HEK293 (cell line): ENCODE measurements around the gene ZNF771.
A peak's percentile ranks its signal among the peaks of the same experiment; 100 is the strongest.

Experiments
- CTCF ChIA-PET: fragments of 350-600 bp; formaldehyde crosslinking; extraction: SDS; loops from one replicate; lab custom pipeline; 2021; ENCODE audit warnings: antibody characterized with exemption; lab: Yijun Ruan, JAX
- POLR2A ChIA-PET: fragments of 300-600 bp; formaldehyde crosslinking; extraction: SDS; loops from one replicate; lab custom pipeline; 2020; ENCODE audit warnings: antibody characterized with exemption, inconsistent platforms; lab: Yijun Ruan, JAX
- H3K27ac ChIP-seq: fragments of 200-500 bp; sonication (Bioruptor generic); 2 replicates; pipeline ENCODE4 v1.5.1; 2014; ENCODE audit warnings: low read depth, low read length, control low read depth, inconsistent platforms; ENCODE audit errors: extremely low read depth
- H3K36me3 ChIP-seq, 2 experiments: fragments of 200-500 bp in 1 of 2; sonication (Bioruptor generic) in 1 of 2; 1 replicate in 1 of 2; 2 replicates in 1 of 2; pipeline ENCODE4 v1.5.1; 2014 to 2017; ENCODE audit warnings: inconsistent platforms in 2 of 2, low read length in 2 of 2; ENCODE audit not compliant: control insufficient read depth in 2 of 2, insufficient read depth in 1 of 2
- H3K4me1 ChIP-seq: fragments of 200-500 bp; sonication (Bioruptor generic); 2 replicates; pipeline ENCODE4 v1.5.1; 2014; ENCODE audit warnings: mild to moderate bottlenecking, low read length, inconsistent platforms; ENCODE audit not compliant: control insufficient read depth, insufficient read depth
- H3K4me3 ChIP-seq: 2 replicates; pipeline ENCODE4 v1.5.1; 2011; ENCODE audit warnings: low read depth, mild to moderate bottlenecking, control low read depth, low read length, moderate library complexity
- H3K9me3 ChIP-seq: fragments of 200-500 bp; sonication (Bioruptor generic); 2 replicates; pipeline ENCODE4 v1.5.1; 2014; ENCODE audit warnings: low read depth, low read length, inconsistent platforms; ENCODE audit not compliant: control insufficient read depth, insufficient read depth
- GLIS1 ChIP-seq: fragments of 450-650 bp; formaldehyde crosslinking; IDR thresholded peaks from 2 replicates; pipeline ENCODE4 v1.5.1; 2016; ENCODE audit warnings: missing biosample characterization, missing genetic modification characterization
- GLIS2 ChIP-seq: fragments of 450-650 bp; formaldehyde crosslinking; IDR thresholded peaks from 2 replicates; pipeline ENCODE4 v1.5.1; 2016; ENCODE audit warnings: missing biosample characterization, missing genetic modification characterization
- KLF1 ChIP-seq: fragments of 450-650 bp; formaldehyde crosslinking; IDR thresholded peaks from 2 replicates; pipeline ENCODE4 v1.5.1; 2016; ENCODE audit warnings: missing biosample characterization, missing genetic modification characterization
- KLF16 ChIP-seq: fragments of 450-650 bp; formaldehyde crosslinking; IDR thresholded peaks from 2 replicates; pipeline ENCODE4 v1.5.1; 2017; ENCODE audit warnings: missing biosample characterization, missing genetic modification characterization
- MEIS1 ChIP-seq: sonication (generic); formaldehyde crosslinking; IDR thresholded peaks from 2 replicates; pipeline ENCODE4 v1.8.1; 2022; ENCODE audit warnings: missing genetic modification reagents, mild to moderate bottlenecking, borderline replicate concordance
- PBX3 ChIP-seq: sonication (generic); formaldehyde crosslinking; IDR thresholded peaks from 2 replicates; pipeline ENCODE4 v1.8.1; 2022; ENCODE audit warnings: mild to moderate bottlenecking, moderate library complexity, missing genetic modification reagents
- PRDM1 ChIP-seq: fragments of 450-650 bp; formaldehyde crosslinking; IDR thresholded peaks from 2 replicates; pipeline ENCODE4; 2016; ENCODE audit warnings: missing biosample characterization, missing genetic modification characterization
- SP2 ChIP-seq: fragments of 450-650 bp; formaldehyde crosslinking; IDR thresholded peaks from 2 replicates; pipeline ENCODE4 v1.5.1; 2016; ENCODE audit warnings: missing biosample characterization, missing genetic modification characterization
- ZBTB1 ChIP-seq: fragments of 450-650 bp; formaldehyde crosslinking; IDR thresholded peaks from 2 replicates; pipeline ENCODE4 v1.5.1; 2016; ENCODE audit warnings: missing biosample characterization, missing genetic modification characterization
- ZBTB17 ChIP-seq: fragments of 450-650 bp; formaldehyde crosslinking; IDR thresholded peaks from 2 replicates; pipeline ENCODE4 v1.5.1; 2016; ENCODE audit warnings: missing biosample characterization, missing genetic modification characterization
- ZBTB44 ChIP-seq: fragments of 450-650 bp; IDR thresholded peaks from 2 replicates; pipeline ENCODE4 v1.5.1; 2018; ENCODE audit warnings: missing biosample characterization, mild to moderate bottlenecking, missing genetic modification characterization
- ZBTB6 ChIP-seq: fragments of 450-650 bp; formaldehyde crosslinking; IDR thresholded peaks from 2 replicates; pipeline ENCODE4 v1.5.1; 2017; ENCODE audit warnings: missing biosample characterization, missing genetic modification characterization
- ZBTB7A ChIP-seq: fragments of 450-650 bp; formaldehyde crosslinking; IDR thresholded peaks from 2 replicates; pipeline ENCODE4 v1.5.1; 2016; ENCODE audit warnings: low read depth, missing biosample characterization, missing genetic modification characterization
- ZNF10 ChIP-seq: fragments of 450-650 bp; formaldehyde crosslinking; IDR thresholded peaks from 2 replicates; pipeline ENCODE4 v1.5.1; 2017; ENCODE audit warnings: missing biosample characterization, missing genetic modification characterization
- ZNF214 ChIP-seq: fragments of 450-650 bp; formaldehyde crosslinking; IDR thresholded peaks from 2 replicates; pipeline ENCODE4 v1.5.1; 2017; ENCODE audit warnings: missing biosample characterization, mild to moderate bottlenecking, missing genetic modification characterization, borderline replicate concordance
- ZNF292 ChIP-seq: fragments of 450-650 bp; formaldehyde crosslinking; IDR thresholded peaks from 2 replicates; pipeline ENCODE4 v1.5.1; 2016; ENCODE audit warnings: low read depth, missing biosample characterization, missing genetic modification characterization, borderline replicate concordance
- ZNF311 ChIP-seq: fragments of 450-650 bp; formaldehyde crosslinking; IDR thresholded peaks from 2 replicates; pipeline ENCODE4 v1.5.1; 2017; ENCODE audit warnings: missing biosample characterization, missing genetic modification characterization, borderline replicate concordance
- ZNF350 ChIP-seq: fragments of 450-650 bp; formaldehyde crosslinking; IDR thresholded peaks from 2 replicates; pipeline ENCODE4 v1.5.0; 2017; ENCODE audit warnings: missing biosample characterization, mild to moderate bottlenecking, missing genetic modification characterization
- ZNF426 ChIP-seq: fragments of 450-650 bp; formaldehyde crosslinking; IDR thresholded peaks from 2 replicates; pipeline ENCODE4 v1.5.1; 2017; ENCODE audit warnings: missing biosample characterization, missing genetic modification characterization, mild to moderate bottlenecking, inconsistent platforms, moderate library complexity
- ZNF510 ChIP-seq: fragments of 450-650 bp; formaldehyde crosslinking; IDR thresholded peaks from 2 replicates; pipeline ENCODE4 v1.5.1; 2018; ENCODE audit warnings: mild to moderate bottlenecking, missing genetic modification characterization, missing biosample characterization; ENCODE audit not compliant: insufficient replicate concordance
- ZNF544 ChIP-seq: fragments of 450-650 bp; formaldehyde crosslinking; IDR thresholded peaks from 2 replicates; pipeline ENCODE4 v1.5.0; 2017; ENCODE audit warnings: missing biosample characterization, missing genetic modification characterization
- ZNF561 ChIP-seq: fragments of 450-650 bp; IDR thresholded peaks from 2 replicates; pipeline ENCODE4 v1.5.1; 2018; ENCODE audit warnings: missing biosample characterization, missing genetic modification characterization, borderline replicate concordance
- ZNF610 ChIP-seq: fragments of 450-650 bp; formaldehyde crosslinking; IDR thresholded peaks from 2 replicates; pipeline ENCODE4 v1.5.1; 2016; ENCODE audit warnings: missing biosample characterization, missing genetic modification characterization, borderline replicate concordance
- ZNF624 ChIP-seq: fragments of 450-650 bp; formaldehyde crosslinking; IDR thresholded peaks from 2 replicates; pipeline ENCODE4 v1.5.1; 2017; ENCODE audit warnings: missing biosample characterization, missing genetic modification characterization
- ZNF629 ChIP-seq: fragments of 450-650 bp; formaldehyde crosslinking; IDR thresholded peaks from 2 replicates; pipeline ENCODE4 v1.5.1; 2017; ENCODE audit warnings: missing biosample characterization, missing genetic modification characterization
- ZNF707 ChIP-seq: fragments of 450-650 bp; formaldehyde crosslinking; IDR thresholded peaks from 2 replicates; pipeline ENCODE4 v1.5.1; 2016; ENCODE audit warnings: missing biosample characterization, missing genetic modification characterization
- ZNF837 ChIP-seq: fragments of 450-650 bp; formaldehyde crosslinking; IDR thresholded peaks from 2 replicates; pipeline ENCODE4 v1.5.1; 2016; ENCODE audit warnings: missing biosample characterization, missing genetic modification characterization
- ZNF843 ChIP-seq: fragments of 450-650 bp; formaldehyde crosslinking; IDR thresholded peaks from 2 replicates; pipeline ENCODE4 v1.5.1; 2016; ENCODE audit warnings: missing biosample characterization, missing genetic modification characterization
- ZSCAN30 ChIP-seq: fragments of 450-650 bp; IDR thresholded peaks from 2 replicates; pipeline ENCODE4 v1.5.1; 2018; ENCODE audit warnings: missing biosample characterization, mild to moderate bottlenecking, missing genetic modification characterization, moderate library complexity
- TF ChIP-seq, protein P1 (sequence below): fragments of 450-650 bp; formaldehyde crosslinking; IDR thresholded peaks from 2 replicates; pipeline ENCODE4 v1.5.1; 2016; ENCODE audit warnings: missing biosample characterization, missing genetic modification characterization, low read depth

Gene ZNF771

GRCh38 chr16:30370456-30371247 is 36.8 kb upstream of the ZNF771 start, which contains the start of gene TBC1D10B (continued):
- TF ChIP-seq PBX3 (peak; percentile 97), ZNF624 (tag by site-specific recombination) (no peak), ZNF311 (no peak), ZNF214 (tag by site-specific recombination) (no peak), PRDM1 (no peak), ZNF610 (no peak), GLIS2 (tag by site-specific recombination) (peak; percentile 87; the same call in 1 of the 2 replicates), ZNF629 (tag by site-specific recombination) (no peak), ZBTB17 (tag by site-specific recombination) (peak; percentile 76), GLIS1 (peak; percentile 49; the same call in 1 of the 2 replicates), SP2 (tag by site-specific recombination) (peak; percentile 99), ZNF544 (tag by site-specific recombination) (no peak), ZNF837 (no peak)

- ChIA-PET POLR2A (interaction anchor here (0.5 to 4.2 kb wide), 28 partner anchors 8 to 306 kb away, joined by 3 to 60 read pairs (median 6); partner anchors contain the start of genes ALDOA, CD2BP2, CORO1A and DCTPP1), CTCF (interaction anchor here (0.6 to 2.1 kb wide), 14 partner anchors 11 to 677 kb away, joined by 3 to 18 read pairs (median 4); partner anchors contain the start of genes ALDOA, DCTPP1, SEPTIN1 and TBX6)
- H3K9me3 ChIP-seq: no peaks in the 10 kb centered on the region
- H3K4me1 ChIP-seq: peaks cover 7% of the 10 kb centered on the region
- H3K36me3 ChIP-seq: peaks cover under 1 to 15% of the 10 kb centered on the region in 2 experiments; a peak in 2 of 3 replicates
- H3K27ac ChIP-seq: peak overlapping the region; percentile 19
- peak overlapping the region; percentile 34 for H3K4me3 ChIP-seq
- TF ChIP-seq ZNF707 (tag by site-specific recombination) (no peak), ZBTB6 (tag by site-specific recombination) (no peak; the same call in 1 of the 2 replicates), ZNF843 (tag by site-specific recombination) (no peak), ZBTB1 (no peak), PBX3 (no peak), ZNF561 (tag by site-specific recombination) (no peak), KLF16 (tag by site-specific recombination) (0 out of 2 replicates have a peak, but pooled peaks have one; percentile 30), ZNF10 (no peak), ZBTB44 (no peak), ZNF292 (tag by site-specific recombination) (peak; percentile 37; the same call in 1 of the 2 replicates), ZBTB7A (tag by site-specific recombination) (peak; percentile 59), ZSCAN30 (tag by site-specific recombination) (0 out of 2 replicates have a peak, but pooled peaks have one; percentile 23), ZNF311 (no peak), ZNF350 (tag by site-specific recombination) (no peak), ZNF426 (tag by site-specific recombination) (no peak), MEIS1 (CRISPR knock-in tag) (no peak), KLF1 (tag by site-specific recombination) (no peak; the same call in 1 of the 2 replicates), ZNF510 (tag by site-specific recombination) (no peak)
- TF ChIP-seq, protein P1, sequence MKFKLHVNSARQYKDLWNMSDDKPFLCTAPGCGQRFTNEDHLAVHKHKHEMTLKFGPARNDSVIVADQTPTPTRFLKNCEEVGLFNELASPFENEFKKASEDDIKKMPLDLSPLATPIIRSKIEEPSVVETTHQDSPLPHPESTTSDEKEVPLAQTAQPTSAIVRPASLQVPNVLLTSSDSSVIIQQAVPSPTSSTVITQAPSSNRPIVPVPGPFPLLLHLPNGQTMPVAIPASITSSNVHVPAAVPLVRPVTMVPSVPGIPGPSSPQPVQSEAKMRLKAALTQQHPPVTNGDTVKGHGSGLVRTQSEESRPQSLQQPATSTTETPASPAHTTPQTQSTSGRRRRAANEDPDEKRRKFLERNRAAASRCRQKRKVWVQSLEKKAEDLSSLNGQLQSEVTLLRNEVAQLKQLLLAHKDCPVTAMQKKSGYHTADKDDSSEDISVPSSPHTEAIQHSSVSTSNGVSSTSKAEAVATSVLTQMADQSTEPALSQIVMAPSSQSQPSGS: no peak
These were observed 36.1 kb upstream of the ZNF771 start for GRCh38 chr16:30371248-30371816.
